ENCODE measurements around the gene PDXK.

PDXK gene

GRCh38 chr21:43799301-43799840, 80.4 kb downstream of the PDXK start:
- no peak for TF ChIP-seq CTCF (IDR thresholded peaks at IDR 0.05; ENCODE audit: control insufficient read depth, extremely low read depth, insufficient read depth)

GRCh38 chr21:43800124-43800523, 81.2 kb downstream of the PDXK start:
- no peak overlapping the region for H3K4me3 ChIP-seq (ENCODE audit: low read depth, low read length)
- DNase-seq (ENCODE audit: low read depth) = no peak
- TF ChIP-seq CTCF (IDR thresholded peaks at IDR 0.05; ENCODE audit: control insufficient read depth, extremely low read depth, insufficient read depth) = no peak

More at GRCh38 chr21:43799301-43799840, 80.4 kb downstream of the PDXK start:
- DNase-seq (ENCODE audit: low read depth) = no peak
- H3K4me3 ChIP-seq (ENCODE audit: low read depth, low read length) = no peak overlapping the region

- no peak for DNase-seq (ENCODE audit: low read depth)
- TF ChIP-seq CTCF (IDR thresholded peaks at IDR 0.05; ENCODE audit: control insufficient read depth, extremely low read depth, insufficient read depth) = no peak
- no peak overlapping the region for H3K4me3 ChIP-seq (ENCODE audit: low read depth, low read length)
Measured at GRCh38 chr21:43800566-43800965, 81.6 kb downstream of the PDXK start.

GRCh38 chr21:43801006-43801783, 82.3 kb downstream of the PDXK start:
- no peak for DNase-seq (ENCODE audit: low read depth)
- TF ChIP-seq CTCF (IDR thresholded peaks at IDR 0.05; ENCODE audit: control insufficient read depth, extremely low read depth, insufficient read depth) = no peak
- no peak overlapping the region for H3K4me3 ChIP-seq (ENCODE audit: low read depth, low read length)

GRCh38 chr21:43802713-43803313, 83.9 kb downstream of the PDXK start:
- no peak overlapping the region for H3K4me3 ChIP-seq (ENCODE audit: low read depth, low read length)
- DNase-seq (ENCODE audit: low read depth) = no peak
- TF ChIP-seq CTCF (IDR thresholded peaks at IDR 0.05; ENCODE audit: control insufficient read depth, extremely low read depth, insufficient read depth) = no peak

GRCh38 chr21:43803558-43804300, 84.8 kb downstream of the PDXK start:
- no peak for DNase-seq (ENCODE audit: low read depth)
- no peak overlapping the region for H3K4me3 ChIP-seq (ENCODE audit: low read depth, low read length)
- TF ChIP-seq CTCF (IDR thresholded peaks at IDR 0.05; ENCODE audit: control insufficient read depth, extremely low read depth, insufficient read depth) = no peak
